C4-2B (cell line): Measurements from ENCODE around the gene TNNT1.

Experiments
- CTCF ChIP-seq: fragments of 450-650 bp; conservative IDR thresholded peaks from 2 replicates; pipeline ENCODE4 v1.5.1; 2017; ENCODE audit warnings: mild to moderate bottlenecking
- ZFX ChIP-seq: fragments of 450-650 bp; IDR thresholded peaks from 2 replicates; pipeline ENCODE4 v1.6.1; 2017

- TF ChIP-seq CTCF (no peak), ZFX (no peak)
Observed at GRCh38 chr19:55084416-55084815, 64.6 kb downstream of the TNNT1 start.
